Measurements from ENCODE around the gene EXOSC9.

DNA sequence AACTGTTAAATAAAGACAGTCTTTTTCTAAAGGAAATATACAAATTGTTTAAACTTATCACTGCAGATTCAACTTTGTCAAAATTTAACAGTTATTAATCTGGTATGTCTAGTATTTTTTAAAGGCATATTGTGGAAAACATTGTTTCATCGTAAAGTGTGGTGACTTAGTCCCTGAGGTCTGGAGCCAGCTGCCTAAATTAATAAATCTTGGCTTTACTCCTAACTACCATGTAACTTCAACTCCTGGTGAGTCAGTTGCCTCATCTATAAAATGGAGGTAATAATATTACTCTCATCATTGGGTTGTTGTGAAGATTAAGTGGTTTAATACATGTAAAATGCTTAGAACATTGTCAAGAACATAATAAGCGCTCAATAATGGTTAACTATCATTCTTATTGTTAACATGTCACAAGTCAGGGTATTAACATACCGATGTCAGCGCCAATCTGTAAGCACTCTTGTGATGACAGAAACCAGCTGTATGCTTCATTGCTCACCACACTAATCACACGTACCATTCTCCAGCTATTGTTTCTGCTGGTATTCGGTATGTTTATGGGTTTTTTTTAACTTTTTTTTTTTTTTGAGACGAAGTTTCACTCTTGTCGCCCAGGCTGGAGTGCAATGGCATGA lies 22.0 kb upstream of the EXOSC9 start:
- TF ChIP-seq, protein P1, sequence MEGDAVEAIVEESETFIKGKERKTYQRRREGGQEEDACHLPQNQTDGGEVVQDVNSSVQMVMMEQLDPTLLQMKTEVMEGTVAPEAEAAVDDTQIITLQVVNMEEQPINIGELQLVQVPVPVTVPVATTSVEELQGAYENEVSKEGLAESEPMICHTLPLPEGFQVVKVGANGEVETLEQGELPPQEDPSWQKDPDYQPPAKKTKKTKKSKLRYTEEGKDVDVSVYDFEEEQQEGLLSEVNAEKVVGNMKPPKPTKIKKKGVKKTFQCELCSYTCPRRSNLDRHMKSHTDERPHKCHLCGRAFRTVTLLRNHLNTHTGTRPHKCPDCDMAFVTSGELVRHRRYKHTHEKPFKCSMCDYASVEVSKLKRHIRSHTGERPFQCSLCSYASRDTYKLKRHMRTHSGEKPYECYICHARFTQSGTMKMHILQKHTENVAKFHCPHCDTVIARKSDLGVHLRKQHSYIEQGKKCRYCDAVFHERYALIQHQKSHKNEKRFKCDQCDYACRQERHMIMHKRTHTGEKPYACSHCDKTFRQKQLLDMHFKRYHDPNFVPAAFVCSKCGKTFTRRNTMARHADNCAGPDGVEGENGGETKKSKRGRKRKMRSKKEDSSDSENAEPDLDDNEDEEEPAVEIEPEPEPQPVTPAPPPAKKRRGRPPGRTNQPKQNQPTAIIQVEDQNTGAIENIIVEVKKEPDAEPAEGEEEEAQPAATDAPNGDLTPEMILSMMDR (IDR thresholded peaks at IDR 0.05) = no peak
- TF ChIP-seq EP300 (IDR thresholded peaks at IDR 0.05) = no peak

All from esophagus muscularis mucosa (tissue), 3 donors.